H1 (cell line): ENCODE data around the gene DIPK1A. TPM values are rescaled to one million over a fixed set of nuclear protein-coding genes. Genes with fewer than 3 reads are reported as not detected.
"Not testable (repeated sequence)": the region's sequence is repeated elsewhere in the genome, so short reads cannot be mapped to it uniquely, and the experiment has no call there.

Experiments used
- CTCF ChIA-PET: fragments of 300-600 bp; sonication (Branson Sonifier 250); formaldehyde crosslinking; loops from one replicate; lab custom pipeline; 2021; ENCODE audit not compliant: partially characterized antibody; lab: Charles Lee
- POLR2A ChIA-PET: fragments of 300-600 bp; sonication (Branson Sonifier 250); formaldehyde crosslinking; loops from one replicate; lab custom pipeline; 2021; ENCODE audit warnings: inconsistent platforms; ENCODE audit not compliant: partially characterized antibody; lab: Charles Lee
- DNase-seq, 2 experiments: peaks; one replicate each; pipeline versions ENCODE4 v3.0.0 to v3.0.0-alpha.2; 2010 to 2022; ENCODE audit warnings: low spot score in 2 of 2, low read depth in 1 of 2, mixed read lengths in 1 of 2
- FAIRE-seq: peaks from 2 replicates; lab custom pipeline; 2011; peaks lifted over from hg19 to GRCh38; lab: Jason Lieb, UNC
- H2AFZ ChIP-seq: 2 replicates; pipeline ENCODE4 v1.8.1; 2012; ENCODE audit warnings: low read length, inconsistent platforms
- H2AK5ac ChIP-seq: 2 replicates; pipeline ENCODE4 v1.6.1; 2013; ENCODE audit warnings: low read depth, low read length
- H2BK120ac ChIP-seq: replicated peaks from 2 replicates; pipeline ENCODE3; 2013; ENCODE audit warnings: low read depth, low read length, inconsistent platforms
- H2BK12ac ChIP-seq: 2 replicates; pipeline ENCODE4 v1.6.1; 2013; ENCODE audit warnings: low read depth, low read length
- H2BK15ac ChIP-seq: 2 replicates; pipeline ENCODE4 v1.6.1; 2013; ENCODE audit warnings: low read length
- H2BK20ac ChIP-seq: 2 replicates; pipeline ENCODE4 v1.6.1; 2013; ENCODE audit warnings: low read length
- H2BK5ac ChIP-seq: 2 replicates; pipeline ENCODE4 v1.6.1; 2013; ENCODE audit warnings: low read depth, low read length
- H3K14ac ChIP-seq: 2 replicates; pipeline ENCODE4 v1.6.1; 2013; ENCODE audit warnings: inconsistent platforms; ENCODE audit not compliant: insufficient read length
- H3K18ac ChIP-seq: 2 replicates; pipeline ENCODE4 v1.6.1; 2013; ENCODE audit warnings: low read length; ENCODE audit errors: extremely low read depth
- H3K23ac ChIP-seq: 2 replicates; pipeline ENCODE4 v1.6.1; 2013; ENCODE audit warnings: inconsistent platforms; ENCODE audit not compliant: insufficient read length
- H3K23me2 ChIP-seq: 2 replicates; pipeline ENCODE4 v1.6.1; 2013; ENCODE audit warnings: low read depth, low read length
- H3K27ac ChIP-seq: 2 replicates; pipeline ENCODE4 v1.6.1; 2011; ENCODE audit warnings: low read depth, low read length, inconsistent platforms
- H3K27me3 ChIP-seq, 4 experiments: replicated peaks in 1 of 4; 1 replicate in 1 of 4; 2 replicates in 3 of 4; pipeline versions ENCODE4 v1.6.1 to v1.8.1; 2011 to 2013; ENCODE audit warnings: low read length in 3 of 4, mild to moderate bottlenecking in 3 of 4, inconsistent platforms in 2 of 4, mixed read lengths in 2 of 4, moderate library complexity in 1 of 4; ENCODE audit not compliant: control insufficient read depth in 3 of 4, insufficient read depth in 3 of 4; ENCODE audit errors: extremely low read depth in 1 of 4
- H3K36me3 ChIP-seq, 4 experiments: 2 replicates each; pipeline versions ENCODE4 v1.6.1 to v1.8.1; 2011 to 2013; ENCODE audit warnings: mild to moderate bottlenecking in 4 of 4, low read length in 3 of 4, moderate library complexity in 2 of 4, control low read depth in 1 of 4, inconsistent platforms in 1 of 4; ENCODE audit not compliant: insufficient read depth in 4 of 4, control insufficient read depth in 2 of 4
- H3K4ac ChIP-seq: replicated peaks from 2 replicates; pipeline ENCODE3; 2013; ENCODE audit warnings: low read length, low read depth, mixed read lengths, inconsistent platforms; ENCODE audit not compliant: insufficient read length
- H3K4me1 ChIP-seq, 4 experiments: replicated peaks in 1 of 4; 1 replicate in 1 of 4; 2 replicates in 3 of 4; pipeline versions ENCODE4 v1.6.1 to v1.8.1; 2011 to 2013; ENCODE audit warnings: low read length in 3 of 4, inconsistent platforms in 2 of 4, mixed read lengths in 1 of 4; ENCODE audit not compliant: insufficient read depth in 4 of 4, control insufficient read depth in 3 of 4
- H3K4me2 ChIP-seq, 2 experiments: 2 replicates each; pipeline versions ENCODE4 v1.6.1 to v1.8.1; 2011 to 2013; ENCODE audit warnings: low read depth in 2 of 2, low read length in 2 of 2, control low read depth in 1 of 2, inconsistent platforms in 1 of 2, mild to moderate bottlenecking in 1 of 2; ENCODE audit not compliant: insufficient read depth in 1 of 2
- H3K4me3 ChIP-seq, 4 experiments: fragments of 200-600, 300-600 bp in 1 of 4; sonication (generic), shearing (Covaris generic), sonication (Bioruptor Twin) in 1 of 4; 2 replicates each; pipeline versions ENCODE4 v1.5.1 to v1.8.1; 2011 to 2016; ENCODE audit warnings: low read length in 4 of 4, low read depth in 3 of 4, control low read depth in 2 of 4, inconsistent platforms in 2 of 4, mild to moderate bottlenecking in 2 of 4, mixed read lengths in 1 of 4, moderate library complexity in 1 of 4; ENCODE audit not compliant: insufficient read depth in 2 of 4; ENCODE audit errors: extremely low read depth in 1 of 4
- H3K56ac ChIP-seq: replicated peaks from 2 replicates; pipeline ENCODE3; 2013; ENCODE audit warnings: low read depth, mild to moderate bottlenecking, mixed read lengths, low read length, inconsistent platforms; ENCODE audit not compliant: insufficient read length
- H3K79me1 ChIP-seq: 2 replicates; pipeline ENCODE4 v1.6.1; 2013; ENCODE audit warnings: low read depth, low read length, control low read depth
- H3K79me2 ChIP-seq, 2 experiments: 2 replicates each; pipeline versions ENCODE4 v1.6.1 to v1.8.1; 2012 to 2013; ENCODE audit warnings: low read length in 2 of 2, mild to moderate bottlenecking in 2 of 2, inconsistent platforms in 1 of 2; ENCODE audit not compliant: insufficient read depth in 2 of 2, control insufficient read depth in 1 of 2
- H3K9ac ChIP-seq, 4 experiments: replicated peaks in 1 of 4; 1 replicate in 1 of 4; 2 replicates in 3 of 4; pipeline versions ENCODE4 v1.6.1 to v1.8.1; 2011 to 2013; ENCODE audit warnings: low read depth in 3 of 4, low read length in 3 of 4, control low read depth in 2 of 4, mild to moderate bottlenecking in 2 of 4, moderate library complexity in 2 of 4, inconsistent platforms in 1 of 4; ENCODE audit errors: extremely low read depth in 1 of 4
- H3K9me3 ChIP-seq, 2 experiments: 2 replicates each; pipeline versions ENCODE4 v1.6.1 to v1.8.1; 2012 to 2013; ENCODE audit warnings: mild to moderate bottlenecking in 2 of 2, moderate library complexity in 2 of 2, control low read depth in 1 of 2, inconsistent platforms in 1 of 2, low read depth in 1 of 2, low read length in 1 of 2, mixed read lengths in 1 of 2; ENCODE audit not compliant: insufficient read depth in 2 of 2
- H4K20me1 ChIP-seq, 2 experiments: replicated peaks in 1 of 2; 2 replicates each; pipeline versions ENCODE3 to v1.8.1; 2011 to 2013; ENCODE audit warnings: inconsistent platforms in 2 of 2, low read length in 2 of 2, mild to moderate bottlenecking in 1 of 2; ENCODE audit not compliant: insufficient read depth in 2 of 2, control insufficient read depth in 1 of 2
- H4K5ac ChIP-seq: 2 replicates; pipeline ENCODE4 v1.6.1; 2013; ENCODE audit warnings: low read length, low read depth, mixed read lengths, inconsistent platforms; ENCODE audit not compliant: insufficient read length
- H4K8ac ChIP-seq: 2 replicates; pipeline ENCODE4 v1.8.0; 2013; ENCODE audit warnings: mild to moderate bottlenecking, moderate library complexity, low read length, inconsistent platforms; ENCODE audit not compliant: insufficient read depth; ENCODE audit errors: extremely low read depth
- H4K91ac ChIP-seq: replicated peaks from 2 replicates; pipeline ENCODE3; 2013; ENCODE audit warnings: low read length, mixed read lengths, inconsistent platforms; ENCODE audit not compliant: insufficient read length
- WGBS, 2 experiments: shearing (Covaris generic) in 1 of 2; methylation state at CpG; one replicate each; pipeline versions ENCODE4 v1.1.6 to v1.1.7; 2013 to 2015; ENCODE audit warnings: low lambda C conversion rate in 2 of 2, mixed read lengths in 2 of 2, inconsistent platforms in 1 of 2, low coverage in 1 of 2, missing lambda C conversion rate in 1 of 2; ENCODE audit not compliant: insufficient replicate concordance in 2 of 2, insufficient coverage in 1 of 2, insufficient read length in 1 of 2; ENCODE audit errors: extremely low coverage in 1 of 2, missing lambda C conversion rate in 1 of 2; 5-methylcytosine and 5-hydroxymethylcytosine counted together
- polyA plus RNA-seq, 7 experiments: library from polyadenylated mRNA; depleted of rRNA in 3 of 7; stranded (reverse) in 5 of 7; unstranded in 2 of 7; fragments of >200 nt in 5 of 7; fragments of 200-250 nt in 2 of 7; gene quantifications; 1 replicate in 5 of 7; 2 replicates in 1 of 7; 4 replicates in 1 of 7; pipeline versions ENCODE4 v1.2.1 to v1.2.3, GENCODE V29; 2011 to 2013; ENCODE audit warnings: missing spikeins in 2 of 7, mixed read lengths in 2 of 7
- total RNA-seq: library from RNA; stranded (reverse); fragmentation: NEBNext Ultra II Directional; extraction: Animal tissue kit (Norgen Biotek cat#: 25700); gene quantifications from 2 replicates; pipeline ENCODE4 v1.2.1, GENCODE V29; 2021

DIPK1A gene
- total and polyA plus RNA-seq, 2 of the 8 experiments (the other 6 are each of a cell fraction or from before 2014, with no cell fraction given): 2.5 to 5.0 TPM

DNA sequence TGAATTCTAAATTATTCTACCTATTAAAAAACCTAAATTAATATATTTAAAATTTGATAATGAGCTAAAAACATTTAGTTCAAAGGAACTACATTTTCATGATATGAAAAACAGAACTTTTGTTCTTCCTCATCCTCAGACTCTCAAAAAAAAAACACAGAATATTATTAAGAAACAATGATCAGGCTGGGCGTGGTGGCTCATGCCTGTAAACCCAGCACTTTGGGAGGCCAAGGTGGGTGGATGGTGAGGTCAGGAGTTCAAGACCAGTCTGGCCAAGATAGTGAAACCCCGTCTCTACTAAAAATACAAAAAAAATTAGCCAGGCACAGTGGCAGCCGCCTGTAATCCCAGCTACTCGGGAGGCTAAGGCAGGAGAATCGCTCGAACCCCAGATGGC, 10.7 kb upstream of the DIPK1A start:
- not testable (repeated sequence) for H2AK5ac ChIP-seq, H2BK5ac ChIP-seq, H3K4ac ChIP-seq, H4K20me1 ChIP-seq, H2BK15ac ChIP-seq, H2BK120ac ChIP-seq, H3K79me1 ChIP-seq, H3K23ac ChIP-seq, H3K27me3 ChIP-seq, FAIRE-seq, H3K79me2 ChIP-seq, H4K5ac ChIP-seq, H4K91ac ChIP-seq, H3K4me2 ChIP-seq, H3K27ac ChIP-seq, H3K9ac ChIP-seq, H3K4me3 ChIP-seq, H2BK20ac ChIP-seq, H3K56ac ChIP-seq, H3K4me1 ChIP-seq, H3K23me2 ChIP-seq, H2BK12ac ChIP-seq, H3K14ac ChIP-seq, H2AFZ ChIP-seq, H3K9me3 ChIP-seq, H4K8ac ChIP-seq, H3K18ac ChIP-seq, H3K36me3 ChIP-seq, DNase-seq
- POLR2A ChIA-PET: interaction anchor here (1.5 kb wide), 1 partner anchor 10 kb away, joined by 6 read pairs; the partner anchor contains the start of gene DIPK1A
- CTCF ChIA-PET: interaction anchor here (0.6 to 8.2 kb wide), 5 partner anchors 14 to 225 kb away, joined by 3 to 67 read pairs (median 3); no protein-coding TSS in a partner anchor
- WGBS, 2 experiments: 85% methylated on average over 6 of the region's 6 CpGs; no CpG with 5 or more reads in 1 of the 2 experiments
